Middle frontal gyrus (tissue), 1 donor: ENCODE data around the gene DDAH2.

ENCODE experiments used
- DNase-seq: peaks from one replicate; pipeline ENCODE4 v3.0.0-alpha.2; 2015; ENCODE audit warnings: low spot score; ENCODE audit errors: extremely low spot score

Gene DDAH2, protein sequence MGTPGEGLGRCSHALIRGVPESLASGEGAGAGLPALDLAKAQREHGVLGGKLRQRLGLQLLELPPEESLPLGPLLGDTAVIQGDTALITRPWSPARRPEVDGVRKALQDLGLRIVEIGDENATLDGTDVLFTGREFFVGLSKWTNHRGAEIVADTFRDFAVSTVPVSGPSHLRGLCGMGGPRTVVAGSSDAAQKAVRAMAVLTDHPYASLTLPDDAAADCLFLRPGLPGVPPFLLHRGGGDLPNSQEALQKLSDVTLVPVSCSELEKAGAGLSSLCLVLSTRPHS

DNA sequence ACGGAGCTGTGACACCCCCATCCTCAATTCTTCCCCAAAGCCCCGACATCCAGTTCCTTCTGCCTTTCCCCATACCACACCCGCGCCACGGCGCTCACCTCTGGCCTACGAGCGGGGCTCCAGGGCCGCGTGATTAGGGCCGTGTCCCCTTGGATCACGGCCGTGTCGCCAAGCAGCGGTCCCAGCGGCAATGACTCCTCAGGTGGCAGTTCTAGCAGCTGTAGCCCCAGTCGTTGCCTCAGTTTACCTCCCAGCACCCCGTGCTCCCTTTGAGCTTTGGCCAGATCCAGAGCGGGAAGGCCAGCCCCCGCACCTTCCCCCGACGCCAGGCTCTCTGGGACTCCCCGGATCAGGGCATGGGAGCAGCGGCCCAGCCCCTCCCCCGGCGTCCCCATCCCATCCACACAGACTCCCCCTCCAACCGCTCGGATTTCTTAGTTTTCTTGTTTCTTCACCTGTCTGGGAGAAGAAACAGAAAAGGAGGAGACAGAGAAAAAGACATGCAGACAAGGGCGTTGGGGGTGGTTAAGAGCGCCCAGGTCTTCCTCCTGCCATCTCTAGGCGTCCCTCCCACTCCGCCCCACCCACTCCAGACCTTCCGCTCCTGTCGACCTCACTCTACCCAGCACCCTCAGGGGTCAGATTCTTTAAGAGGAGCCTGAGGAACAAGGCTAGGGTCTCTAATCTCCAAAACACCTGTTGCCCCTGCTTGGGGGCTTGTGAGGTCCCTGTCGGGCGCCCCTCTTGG, at the start of gene DDAH2:
DDAH2 (minus strand) TSS at position 533 of the 748 bp plus-strand sequence; CDS start at position 395, 138 bp downstream.
- DNase-seq: no peak

- no peak for DNase-seq
Measured at GRCh38 chr6:31778193-31778592, 49.1 kb upstream of the DDAH2 start.

DNA sequence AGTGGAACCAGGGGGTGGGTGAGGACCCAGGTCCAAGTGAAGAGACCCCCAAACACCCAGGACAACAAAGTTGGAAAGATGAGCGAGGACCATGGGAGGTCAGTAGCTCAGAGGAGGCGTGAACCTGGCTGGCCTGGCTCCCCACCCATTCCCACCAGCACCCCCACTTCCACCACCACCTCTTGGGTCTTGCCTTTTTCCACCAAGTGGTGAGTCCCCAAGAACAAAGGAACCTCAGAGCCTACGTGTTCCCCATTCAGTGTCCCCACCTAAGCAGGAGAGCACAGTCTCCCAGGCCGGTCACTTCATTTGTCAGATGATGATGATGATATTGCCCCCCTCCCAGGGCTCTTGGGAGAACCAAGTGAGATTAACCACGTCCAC, 48.6 kb upstream of the DDAH2 start:
- no peak for DNase-seq

GRCh38 chr6:31776989-31777666, 48.0 kb upstream of the DDAH2 start, which contains the start of gene VWA7:
TSS of gene VWA7 (minus strand) at chr6:31777328. CDS start at chr6:31776779, 549 bp downstream.
- DNase-seq: no peak

- DNase-seq: no peak
Measured at GRCh38 chr6:31776485-31776988, 47.4 kb upstream of the DDAH2 start.

DNA sequence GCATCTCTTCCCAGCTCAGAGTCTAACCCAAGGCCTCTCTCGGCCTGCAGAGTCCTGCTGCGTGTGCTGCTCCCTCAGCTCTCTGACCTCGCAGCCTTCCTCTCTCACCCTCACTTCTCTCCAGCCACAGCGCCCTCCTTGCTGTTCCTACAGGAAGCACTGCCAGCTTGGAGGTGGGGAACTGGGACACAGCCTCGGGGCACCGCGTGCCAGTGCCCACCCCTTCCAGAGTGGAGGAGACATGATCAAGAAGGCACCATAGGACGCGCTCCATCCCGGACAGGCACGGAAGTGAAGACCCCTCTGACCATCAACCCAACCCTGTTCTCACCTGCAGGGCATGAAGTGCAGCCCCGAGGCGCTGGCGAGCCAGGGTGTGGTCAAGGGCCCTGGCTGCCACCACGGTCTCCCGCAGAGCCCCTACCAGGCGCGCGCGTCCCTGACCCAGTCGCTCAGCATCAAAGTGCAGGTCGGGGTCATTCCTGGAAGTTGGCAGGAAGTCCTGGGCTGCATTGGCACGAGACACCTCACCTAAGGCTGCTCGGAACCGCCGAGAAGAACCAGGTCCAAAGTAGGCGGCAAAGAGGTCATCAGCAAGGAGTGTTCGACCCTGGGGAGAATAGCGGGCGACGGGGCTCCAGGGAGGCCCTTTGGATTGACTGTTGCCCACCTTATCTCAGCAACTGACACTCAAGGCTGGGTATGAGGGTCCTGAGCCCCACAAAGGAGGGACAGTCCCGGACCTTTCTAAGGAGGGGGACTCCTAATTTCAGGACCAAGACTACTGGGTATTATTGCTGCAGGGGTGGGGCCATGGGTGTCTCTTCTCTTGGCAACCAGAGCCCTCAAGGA, 46.8 kb upstream of the DDAH2 start:
- no peak for DNase-seq

DNA sequence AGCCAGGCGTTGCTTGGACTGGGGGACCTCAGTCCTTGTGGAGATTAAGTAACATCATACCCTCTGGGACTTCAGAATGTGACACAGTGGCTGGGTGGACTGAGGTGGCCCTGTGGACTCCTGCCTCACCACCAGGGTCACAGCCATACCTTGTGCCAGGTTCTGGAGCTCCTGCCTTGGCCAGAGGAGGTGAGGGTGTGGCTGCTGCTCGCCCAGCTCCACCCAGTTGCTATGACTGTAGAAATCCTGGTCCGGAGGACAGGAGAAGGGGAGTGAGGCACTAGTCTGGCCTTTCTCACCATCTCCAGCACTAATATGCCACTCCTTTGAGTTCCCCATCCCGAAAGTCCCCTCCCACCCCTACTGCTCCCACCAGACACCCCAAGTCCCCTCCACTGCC, 46.1 kb upstream of the DDAH2 start:
- DNase-seq: no peak

DNA sequence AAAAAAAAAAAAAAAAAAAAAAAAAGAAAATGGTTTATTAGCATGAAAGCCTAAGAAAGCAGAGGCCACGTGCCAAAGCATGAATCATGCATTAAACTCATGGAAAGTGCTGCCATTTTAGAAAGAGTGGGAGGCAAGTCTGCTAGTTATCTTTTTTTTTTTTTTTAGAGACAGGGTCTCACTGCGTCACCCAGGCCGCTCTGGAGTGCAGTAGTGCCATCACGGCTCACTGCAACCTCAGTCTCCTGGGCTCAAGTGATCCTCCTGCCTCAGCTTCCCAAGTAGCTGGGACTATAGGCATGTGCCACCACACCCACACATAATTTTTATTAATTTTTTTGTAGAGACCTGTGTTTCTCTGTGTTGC, 42.9 kb upstream of the DDAH2 start:
- DNase-seq: no peak

DNA sequence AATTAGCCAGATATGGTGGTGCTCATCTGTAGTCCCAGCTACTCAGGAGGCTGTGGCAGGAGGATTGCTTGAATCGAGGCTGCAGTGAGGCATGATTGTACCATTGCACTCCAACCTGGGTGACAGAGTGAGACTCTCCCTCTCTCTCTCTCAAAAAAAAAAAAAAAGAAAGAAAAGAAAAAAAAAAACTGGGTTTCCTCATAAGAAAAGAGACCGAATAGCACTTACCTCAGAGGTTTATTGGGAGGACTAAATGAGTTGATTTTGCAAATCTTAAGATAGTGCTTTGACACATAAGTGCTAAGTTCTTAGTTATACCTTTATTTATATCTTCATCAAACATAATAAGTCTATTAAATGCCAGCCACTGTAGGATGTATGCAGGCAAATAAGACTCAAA, 41.8 kb upstream of the DDAH2 start:
- no peak for DNase-seq

- no peak for DNase-seq
Measured at GRCh38 chr6:31769684-31770371, 40.7 kb upstream of the DDAH2 start.

- no peak for DNase-seq
Measured at GRCh38 chr6:31768363-31769257, 39.5 kb upstream of the DDAH2 start.

- no peak for DNase-seq
Measured at GRCh38 chr6:31767096-31767645, 38.1 kb upstream of the DDAH2 start.

DNA sequence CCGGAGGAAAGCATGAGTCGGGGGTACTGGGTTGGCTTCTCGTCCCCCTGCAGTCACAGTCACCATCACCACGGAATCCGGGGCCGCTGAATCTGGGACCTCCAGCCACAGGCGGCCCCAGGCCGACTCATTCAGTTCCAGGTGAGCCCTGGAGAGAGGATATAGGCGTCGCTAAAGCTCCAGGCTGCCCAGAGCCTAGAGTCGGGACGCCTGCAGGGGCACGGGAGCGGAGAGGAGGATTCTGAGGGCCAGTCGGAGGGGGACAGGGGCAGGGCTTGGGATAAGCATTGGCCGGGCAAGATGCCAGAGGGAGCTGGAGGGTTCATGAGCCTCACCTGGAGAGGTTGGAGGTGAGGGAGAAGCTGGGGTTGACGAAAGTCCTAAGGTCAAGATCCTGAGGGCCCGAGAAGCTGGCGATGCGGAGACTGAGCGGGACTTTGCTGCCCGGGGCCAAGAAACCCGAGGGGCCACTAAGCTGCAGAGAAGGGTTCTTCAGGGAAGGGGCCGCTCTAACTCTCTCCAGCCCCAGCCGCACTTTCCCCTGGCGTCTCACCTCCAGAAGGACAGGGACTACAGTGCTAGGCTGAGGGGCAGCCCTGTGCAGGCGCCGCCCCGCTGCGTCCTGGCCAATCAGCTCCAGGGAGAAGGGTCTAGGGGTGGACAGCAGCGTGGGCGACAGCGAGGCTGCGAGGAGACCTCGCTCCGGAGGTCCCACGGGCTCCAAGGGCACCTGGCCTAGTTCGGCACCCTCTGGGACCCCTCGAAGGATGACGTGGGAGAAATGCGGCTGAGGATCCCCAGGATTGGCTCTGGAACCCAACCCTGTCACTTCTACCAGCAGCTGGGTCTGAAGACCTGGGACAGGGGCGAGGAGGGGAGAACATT, 37.1 kb upstream of the DDAH2 start:
- no peak for DNase-seq

DNA sequence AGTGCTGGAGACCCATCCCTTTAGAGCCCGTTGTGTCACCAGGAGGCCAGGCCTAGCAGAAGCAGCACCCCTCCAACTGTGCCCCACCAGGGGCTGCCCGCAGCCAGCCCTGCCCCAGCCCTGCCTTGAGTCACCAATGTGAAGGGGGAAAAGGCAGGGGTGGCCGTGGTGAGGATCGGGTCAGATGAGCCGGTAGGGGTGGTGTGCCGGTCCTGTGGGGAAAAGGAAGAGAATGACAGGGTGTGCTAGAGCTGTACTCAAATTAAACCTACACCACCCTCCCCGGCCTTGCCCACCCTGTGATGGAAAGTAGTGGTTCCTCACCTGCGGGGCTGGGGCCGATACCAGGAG, 36.4 kb upstream of the DDAH2 start:
- DNase-seq: no peak

GRCh38 chr6:31764198-31764597, 35.1 kb upstream of the DDAH2 start:
- DNase-seq: no peak

DNA sequence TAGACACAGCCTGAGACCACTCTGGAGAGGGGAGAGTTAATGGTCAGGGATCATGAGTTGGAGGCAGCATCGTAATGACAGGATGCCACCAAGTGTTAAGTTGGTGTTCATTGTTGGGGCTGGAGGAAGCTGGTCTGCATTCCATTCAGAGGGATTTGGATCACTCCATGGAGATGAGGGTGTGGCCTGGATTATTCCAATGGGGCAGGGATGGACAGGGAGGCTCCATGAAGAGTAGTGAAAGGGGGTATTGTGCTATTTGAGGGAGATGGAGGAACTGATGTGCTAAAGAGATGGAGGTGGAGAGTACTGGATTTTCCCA, 34.5 kb upstream of the DDAH2 start:
- no peak for DNase-seq

- DNase-seq: no peak
Measured at GRCh38 chr6:31762878-31763618, 33.9 kb upstream of the DDAH2 start.

- DNase-seq: no peak
Measured at GRCh38 chr6:31762356-31762755, 33.3 kb upstream of the DDAH2 start, which contains the start of gene SAPCD1. TSS of gene SAPCD1 (plus strand) at chr6:31762656. CDS start at chr6:31763055, 399 bp downstream.
